Activated CD4-positive, alpha-beta T cell treated with anti-CD3 and anti-CD28 coated beads for 36 hours (primary cell): ENCODE measurements around the gene KRT34. TPM values are rescaled to one million over a fixed set of nuclear protein-coding genes. Genes with fewer than 3 reads are reported as not detected.
"Not testable (repeated sequence)": the region's sequence is repeated elsewhere in the genome, so short reads cannot be mapped to it uniquely, and the experiment has no call there.

Experiments used
- ATAC-seq: fragments of 200-7000 bp; cut with Tn5 transposase; one replicate; pipeline ENCODE4 v1.10.0; 2021; ENCODE audit warnings: mild to moderate bottlenecking, moderate library complexity
- CTCF ChIA-PET: fragments of 350-600 bp; sonication (Branson Sonifier 250); formaldehyde crosslinking; loops from one replicate; lab custom pipeline; 2021; ENCODE audit warnings: antibody characterized with exemption; lab: Charles Lee
- POLR2A ChIA-PET: fragments of 350-600 bp; sonication (Branson Sonifier 250); formaldehyde crosslinking; loops from one replicate; lab custom pipeline; 2021; ENCODE audit warnings: antibody characterized with exemption, inconsistent platforms; lab: Charles Lee
- DNase-seq: peaks from one replicate; pipeline ENCODE4 v3.0.0-alpha.2; 2020
- H3K27ac Mint-ChIP-seq: one replicate; pipeline ENCODE4 v1.8.0; 2021; ENCODE audit warnings: mixed read lengths
- H3K27me3 Mint-ChIP-seq: one replicate; pipeline ENCODE4 v1.8.0; 2021; ENCODE audit warnings: mixed read lengths
- H3K36me3 Mint-ChIP-seq: one replicate; pipeline ENCODE4 v1.8.0; 2021; ENCODE audit warnings: low read depth, mixed read lengths
- H3K4me1 Mint-ChIP-seq: one replicate; pipeline ENCODE4 v1.8.0; 2021; ENCODE audit warnings: mixed read lengths
- H3K4me3 Mint-ChIP-seq: one replicate; pipeline ENCODE4 v1.8.0; 2021; ENCODE audit warnings: mild to moderate bottlenecking, moderate library complexity, mixed read lengths
- H3K9me3 Mint-ChIP-seq: one replicate; pipeline ENCODE4 v1.8.0; 2021; ENCODE audit warnings: low read depth, mixed read lengths
- intact Hi-C, 2 experiments: fragments of 100-400 bp; cut with DNase I in 1 of 2; cut with micrococcal nuclease in 1 of 2; formaldehyde crosslinking; loops; one replicate each; pipeline versions ENCODE4 v1.14.2 to v1.15.1; 2022 to 2024; cut with DNase I, micrococcal nuclease
- total RNA-seq, 2 experiments: library from RNA; stranded (reverse); gene quantifications; one replicate each; pipeline ENCODE4 v1.2.3, GENCODE V29; 2021

KRT34 gene
- total RNA-seq, 2 experiments from 2014 or later, result not detected

GRCh38 chr17:41363881-41364280 is 18.2 kb downstream of the KRT34 start:
- POLR2A ChIA-PET, result no interaction called here
- no peaks in the 10 kb centered on the region for H3K4me1 Mint-ChIP-seq
- no peak overlapping the region for H3K4me3 Mint-ChIP-seq
- ATAC-seq (no peak), DNase-seq (no peak)
- no peaks in the 10 kb centered on the region for H3K36me3 Mint-ChIP-seq
- CTCF ChIA-PET, result no interaction called here
- no peaks in the 10 kb centered on the region for H3K27me3 Mint-ChIP-seq
- no peaks in the 10 kb centered on the region for H3K9me3 Mint-ChIP-seq
- H3K27ac Mint-ChIP-seq, result no peak overlapping the region
- intact Hi-C loops, result no loop called here

GRCh38 chr17:41360296-41360995 is 21.7 kb downstream of the KRT34 start:
- no peaks in the 10 kb centered on the region for H3K27me3 Mint-ChIP-seq
- intact Hi-C loops, result no loop called here
- POLR2A ChIA-PET, result no interaction called here
- no peak overlapping the region for H3K27ac Mint-ChIP-seq
- no peak overlapping the region for H3K4me3 Mint-ChIP-seq
- CTCF ChIA-PET, result no interaction called here
- peaks cover 1% of the 10 kb centered on the region for H3K9me3 Mint-ChIP-seq
- H3K36me3 Mint-ChIP-seq, result no peaks in the 10 kb centered on the region
- no peak for DNase-seq
- no peaks in the 10 kb centered on the region for H3K4me1 Mint-ChIP-seq
- no peak for ATAC-seq

- H3K27me3 Mint-ChIP-seq, result no peaks in the 10 kb centered on the region
- no peak overlapping the region for H3K4me3 Mint-ChIP-seq
- no peaks in the 10 kb centered on the region for H3K36me3 Mint-ChIP-seq
- DNase-seq, result no peak
- CTCF ChIA-PET, result interaction anchor here (0.6 to 0.7 kb wide), 2 partner anchors 9 to 296 kb away, joined by 3 read pairs; no protein-coding TSS in a partner anchor
- H3K27ac Mint-ChIP-seq, result no peak overlapping the region
- POLR2A ChIA-PET, result no interaction called here
- intact Hi-C loops, result no loop called here
- peaks cover 5% of the 10 kb centered on the region for H3K4me1 Mint-ChIP-seq
- peaks cover 1% of the 10 kb centered on the region for H3K9me3 Mint-ChIP-seq
- ATAC-seq, result no peak
Measured at GRCh38 chr17:41354536-41354935, 27.6 kb downstream of the KRT34 start.

- no peak for DNase-seq
- intact Hi-C loops, result no loop called here
- Mint-ChIP-seq H3K36me3 (no peaks in the 10 kb centered on the region), H3K4me1 (peaks cover 5% of the 10 kb centered on the region), H3K4me3 (no peak overlapping the region), H3K27ac (no peak overlapping the region), H3K9me3 (peaks cover 1% of the 10 kb centered on the region), H3K27me3 (no peaks in the 10 kb centered on the region)
- ATAC-seq, result no peak
- CTCF ChIA-PET, result no interaction called here
- POLR2A ChIA-PET, result no interaction called here
Measured at GRCh38 chr17:41352597-41353366, 29.3 kb downstream of the KRT34 start.

- H3K9me3 Mint-ChIP-seq, result no peaks in the 10 kb centered on the region
- intact Hi-C loops, result no loop called here
- no peaks in the 10 kb centered on the region for H3K27me3 Mint-ChIP-seq
- H3K4me1 Mint-ChIP-seq, result peaks cover 5% of the 10 kb centered on the region
- H3K4me3 Mint-ChIP-seq, result no peak overlapping the region
- no peak for DNase-seq
- ChIA-PET CTCF (interaction anchor here (3.0 kb wide), 1 partner anchor 20 kb away, joined by 22 read pairs; the partner anchor contains the start of gene KRT33B), POLR2A (no interaction called here)
- no peaks in the 10 kb centered on the region for H3K36me3 Mint-ChIP-seq
- no peak for ATAC-seq
- H3K27ac Mint-ChIP-seq, result no peak overlapping the region
Measured at GRCh38 chr17:41351177-41351576, 30.9 kb downstream of the KRT34 start.

- ChIA-PET CTCF (interaction anchor here (1.3 to 3.0 kb wide), 2 partner anchors 20 to 441 kb away, joined by 3 to 22 read pairs; partner anchors contain the start of gene KRT33B), POLR2A (interaction anchor here (1.1 kb wide), 1 partner anchor 21 kb away, joined by 3 read pairs; no protein-coding TSS in a partner anchor)
- intact Hi-C loops, result loop anchor here in 1 of 2 experiments (1.0 kb wide), 1 partner anchor 20 kb away; no protein-coding TSS in a partner anchor
- not testable (repeated sequence) for H3K9me3 Mint-ChIP-seq, H3K27ac Mint-ChIP-seq, H3K4me3 Mint-ChIP-seq, DNase-seq, H3K36me3 Mint-ChIP-seq, H3K4me1 Mint-ChIP-seq, H3K27me3 Mint-ChIP-seq, ATAC-seq
Measured at GRCh38 chr17:41350381-41350878, 31.7 kb downstream of the KRT34 start, which contains the start of gene KRT33A. TSS of gene KRT33A (minus strand) at chr17:41350828. CDS start at chr17:41350767, 61 bp downstream.

- no peak overlapping the region for H3K27ac Mint-ChIP-seq
- ChIA-PET CTCF (interaction anchor here (0.6 to 3.0 kb wide), 6 partner anchors 7 to 160 kb away, joined by 3 to 22 read pairs (median 3); partner anchors contain the start of gene KRT33B), POLR2A (no interaction called here)
- H3K27me3 Mint-ChIP-seq, result no peaks in the 10 kb centered on the region
- no peak overlapping the region for H3K4me3 Mint-ChIP-seq
- DNase-seq, result no peak
- ATAC-seq, result no peak
- intact Hi-C loops, result loop anchor here in 1 of 2 experiments (10.0 kb wide), 1 partner anchor 317 kb away; no protein-coding TSS in a partner anchor
- H3K4me1 Mint-ChIP-seq, result peaks cover 10% of the 10 kb centered on the region
- H3K9me3 Mint-ChIP-seq, result peaks cover 4% of the 10 kb centered on the region
- peaks cover 4% of the 10 kb centered on the region for H3K36me3 Mint-ChIP-seq
Measured at GRCh38 chr17:41347869-41348760, 34.0 kb downstream of the KRT34 start.

- CTCF ChIA-PET, result interaction anchor here (0.6 to 1.1 kb wide), 2 partner anchors 8 to 12 kb away, joined by 3 to 4 read pairs; no protein-coding TSS in a partner anchor
- POLR2A ChIA-PET, result not testable (repeated sequence)
Measured at GRCh38 chr17:41346421-41346820, 35.7 kb downstream of the KRT34 start.

GRCh38 chr17:41345992-41346391 is 36.1 kb downstream of the KRT34 start:
- POLR2A ChIA-PET, result no interaction called here
- no peak overlapping the region for H3K4me3 Mint-ChIP-seq
- peaks cover 24% of the 10 kb centered on the region for H3K4me1 Mint-ChIP-seq

More at GRCh38 chr17:41346421-41346820, 35.7 kb downstream of the KRT34 start:
- H3K27me3 Mint-ChIP-seq, H3K27ac Mint-ChIP-seq, DNase-seq, H3K4me3 Mint-ChIP-seq, H3K9me3 Mint-ChIP-seq, ATAC-seq, H3K36me3 Mint-ChIP-seq: not testable (repeated sequence)
- intact Hi-C loops, result loop anchor here in 1 of 2 experiments (10.0 kb wide), 1 partner anchor 318 kb away; no protein-coding TSS in a partner anchor
- peaks cover 20% of the 10 kb centered on the region for H3K4me1 Mint-ChIP-seq

GRCh38 chr17:41343029-41343428 is 39.1 kb downstream of the KRT34 start:
- ChIA-PET CTCF (interaction anchor here (3.4 kb wide), 1 partner anchor 61 kb away, joined by 8 read pairs; no protein-coding TSS in a partner anchor), POLR2A (no interaction called here)
- intact Hi-C loops, result loop anchor here in 1 of 2 experiments (10.0 kb wide), 1 partner anchor 322 kb away; no protein-coding TSS in a partner anchor
- no peak overlapping the region for H3K4me3 Mint-ChIP-seq
- peaks cover 9% of the 10 kb centered on the region for H3K36me3 Mint-ChIP-seq
- ATAC-seq (no peak), DNase-seq (no peak)
- peaks cover 7% of the 10 kb centered on the region for H3K9me3 Mint-ChIP-seq
- H3K27ac Mint-ChIP-seq, result no peak overlapping the region
- peaks cover 4% of the 10 kb centered on the region for H3K27me3 Mint-ChIP-seq
- H3K4me1 Mint-ChIP-seq, result peaks cover 52% of the 10 kb centered on the region

More at GRCh38 chr17:41345992-41346391, 36.1 kb downstream of the KRT34 start:
- ATAC-seq, result no peak
- no peaks in the 10 kb centered on the region for H3K27me3 Mint-ChIP-seq
- H3K9me3 Mint-ChIP-seq, result peaks cover 7% of the 10 kb centered on the region
- H3K27ac Mint-ChIP-seq, result no peak overlapping the region
- peaks cover 9% of the 10 kb centered on the region for H3K36me3 Mint-ChIP-seq
- CTCF ChIA-PET, result interaction anchor here (0.6 to 1.1 kb wide), 3 partner anchors 8 to 14 kb away, joined by 3 to 4 read pairs (median 3); no protein-coding TSS in a partner anchor
- intact Hi-C loops, result loop anchor here in 1 of 2 experiments (10.0 kb wide), 1 partner anchor 319 kb away; no protein-coding TSS in a partner anchor
- DNase-seq, result no peak
